SU-DHL-6 (cell line): Measurements from ENCODE around the gene C15orf40.

ENCODE experiments used
- CTCF ChIP-seq: fragments of 200-600 bp; sonication (generic); IDR thresholded peaks from one replicate; pipeline ENCODE4 v1.5.1; 2017; ENCODE audit warnings: antibody characterized with exemption, mild to moderate bottlenecking, low read length, moderate library complexity; ENCODE audit not compliant: insufficient read depth, poor library complexity, severe bottlenecking
- EZH2phosphoT487 ChIP-seq: fragments of 200-600 bp; sonication (generic), shearing (Covaris generic); conservative IDR thresholded peaks from 2 replicates; pipeline ENCODE4 v1.6.1; 2018; ENCODE audit warnings: mild to moderate bottlenecking, antibody characterized with exemption, low read length, moderate library complexity, mixed read lengths

- TF ChIP-seq CTCF (no peak), EZH2phosphoT487 (no peak)
Observed at GRCh38 chr15:82970696-82971095, 40.7 kb downstream of the C15orf40 start.
